SJCRH30 (cell line): Measurements from ENCODE around the gene TMTC1. TPM values are rescaled to one million over a fixed set of nuclear protein-coding genes. Genes with fewer than 3 reads are reported as not detected.

Experiments used
- DNase-seq, 2 experiments: peaks; one replicate each; pipeline ENCODE4 v3.0.0-alpha.2; 2015 to 2020
- H3K27ac ChIP-seq: fragments of 250-450 bp; sonication (Bioruptor Pico); 2 replicates; pipeline ENCODE4 v1.5.1; 2020; ENCODE audit warnings: mild to moderate bottlenecking, moderate library complexity
- H3K27me3 ChIP-seq: fragments of 250-450 bp; sonication (Bioruptor Pico); 2 replicates; pipeline ENCODE4 v1.5.1; 2020; ENCODE audit warnings: mild to moderate bottlenecking, moderate library complexity
- H3K36me3 ChIP-seq: fragments of 250-450 bp; sonication (Bioruptor Pico); 2 replicates; pipeline ENCODE4 v1.5.1; 2020; ENCODE audit warnings: mild to moderate bottlenecking, moderate library complexity
- H3K4me1 ChIP-seq: fragments of 250-450 bp; sonication (Bioruptor Pico); 2 replicates; pipeline ENCODE4 v1.5.1; 2020; ENCODE audit warnings: mild to moderate bottlenecking, moderate library complexity
- H3K4me3 ChIP-seq: fragments of 250-450 bp; sonication (Bioruptor Pico); 2 replicates; pipeline ENCODE4 v1.5.1; 2020; ENCODE audit warnings: mild to moderate bottlenecking, moderate library complexity
- H3K9me3 ChIP-seq: fragments of 250-450 bp; sonication (Bioruptor Pico); replicated peaks from 2 replicates; pipeline ENCODE4 v1.5.1; 2020; ENCODE audit warnings: mild to moderate bottlenecking, moderate library complexity
- total RNA-seq: library from RNA; depleted of rRNA; stranded (reverse); fragments of >200 nt; shearing (Covaris generic); gene quantifications from 2 replicates; pipeline ENCODE4 v1.2.3, GENCODE V29; 2014

The TMTC1 gene
- total RNA-seq, 1 experiment from 2014 or later = 129 TPM

GRCh38 chr12:29739279-29739991 is 44.3 kb downstream of the TMTC1 start:
- H3K27me3 ChIP-seq = no peaks in the 10 kb centered on the region
- H3K4me1 ChIP-seq = peaks cover 16% of the 10 kb centered on the region
- no peak for DNase-seq
- H3K9me3 ChIP-seq = no peaks in the 10 kb centered on the region
- H3K36me3 ChIP-seq = peaks cover 72% of the 10 kb centered on the region
- no peak overlapping the region for H3K27ac ChIP-seq
- no peak overlapping the region for H3K4me3 ChIP-seq

DNA sequence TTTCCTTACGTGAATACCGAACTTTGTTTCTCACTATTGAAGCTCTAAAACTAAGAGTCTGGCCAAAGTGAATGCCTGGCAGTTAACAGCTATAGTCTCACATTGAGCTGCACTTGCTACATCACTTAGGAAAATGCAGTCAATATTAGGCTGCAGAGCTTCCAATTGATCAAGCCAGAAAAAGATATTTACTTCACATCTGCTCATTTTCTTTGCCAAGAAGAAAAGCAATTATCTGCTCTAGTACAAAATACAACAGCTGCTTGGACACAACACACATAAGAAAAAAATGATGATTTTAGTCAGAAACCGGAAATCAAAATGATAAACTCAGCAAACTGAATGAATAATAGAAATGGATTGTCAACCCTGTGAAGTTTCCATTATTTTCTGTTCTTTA is 45.4 kb downstream of the TMTC1 start:
- DNase-seq = no peak
- H3K36me3 ChIP-seq = peaks cover 75% of the 10 kb centered on the region
- no peaks in the 10 kb centered on the region for H3K27me3 ChIP-seq
- no peak overlapping the region for H3K4me3 ChIP-seq
- no peaks in the 10 kb centered on the region for H3K9me3 ChIP-seq
- H3K27ac ChIP-seq = no peak overlapping the region
- peaks cover 8% of the 10 kb centered on the region for H3K4me1 ChIP-seq

- Histone ChIP-seq H3K4me1 (peaks cover 1% of the 10 kb centered on the region), H3K27ac (no peak overlapping the region), H3K4me3 (no peak overlapping the region), H3K9me3 (no peaks in the 10 kb centered on the region), H3K36me3 (peaks cover 77% of the 10 kb centered on the region), H3K27me3 (no peaks in the 10 kb centered on the region)
- DNase-seq = no peak
These were observed 46.1 kb downstream of the TMTC1 start for GRCh38 chr12:29737644-29738043.

GRCh38 chr12:29735604-29736003 is 48.1 kb downstream of the TMTC1 start:
- Histone ChIP-seq H3K4me3 (no peak overlapping the region), H3K9me3 (no peaks in the 10 kb centered on the region), H3K27me3 (no peaks in the 10 kb centered on the region), H3K4me1 (peaks cover 20% of the 10 kb centered on the region), H3K27ac (no peak overlapping the region), H3K36me3 (peaks cover 73% of the 10 kb centered on the region)
- DNase-seq = no peak

GRCh38 chr12:29734734-29735133 is 49.0 kb downstream of the TMTC1 start:
- no peak overlapping the region for H3K4me3 ChIP-seq
- H3K27me3 ChIP-seq = no peaks in the 10 kb centered on the region
- no peak for DNase-seq
- H3K9me3 ChIP-seq = no peaks in the 10 kb centered on the region
- H3K27ac ChIP-seq = no peak overlapping the region
- peaks cover 70% of the 10 kb centered on the region for H3K36me3 ChIP-seq
- peaks cover 29% of the 10 kb centered on the region for H3K4me1 ChIP-seq

GRCh38 chr12:29734305-29734704 is 49.4 kb downstream of the TMTC1 start:
- Histone ChIP-seq H3K27me3 (no peaks in the 10 kb centered on the region), H3K27ac (no peak overlapping the region), H3K9me3 (no peaks in the 10 kb centered on the region), H3K36me3 (peaks cover 69% of the 10 kb centered on the region), H3K4me3 (no peak overlapping the region), H3K4me1 (peaks cover 32% of the 10 kb centered on the region)
- no peak for DNase-seq

- H3K9me3 ChIP-seq = no peaks in the 10 kb centered on the region
- DNase-seq = no peak
These were observed 50.2 kb downstream of the TMTC1 start for GRCh38 chr12:29733501-29733900.

GRCh38 chr12:29733060-29733459 is 50.7 kb downstream of the TMTC1 start:
- peaks cover 37% of the 10 kb centered on the region for H3K4me1 ChIP-seq
- no peaks in the 10 kb centered on the region for H3K27me3 ChIP-seq
- no peaks in the 10 kb centered on the region for H3K9me3 ChIP-seq
- peaks cover 66% of the 10 kb centered on the region for H3K36me3 ChIP-seq
- DNase-seq = no peak
- no peak overlapping the region for H3K4me3 ChIP-seq
- H3K27ac ChIP-seq = no peak overlapping the region

More at GRCh38 chr12:29733501-29733900, 50.2 kb downstream of the TMTC1 start:
- Histone ChIP-seq H3K4me3 (no peak overlapping the region), H3K4me1 (peaks cover 33% of the 10 kb centered on the region), H3K27me3 (no peaks in the 10 kb centered on the region), H3K27ac (no peak overlapping the region), H3K36me3 (peaks cover 67% of the 10 kb centered on the region)

- Histone ChIP-seq H3K36me3 (peaks cover 62% of the 10 kb centered on the region), H3K27me3 (no peaks in the 10 kb centered on the region), H3K27ac (no peak overlapping the region), H3K4me3 (no peak overlapping the region), H3K9me3 (no peaks in the 10 kb centered on the region), H3K4me1 (peaks cover 42% of the 10 kb centered on the region)
- DNase-seq = no peak
These were observed 51.1 kb downstream of the TMTC1 start for GRCh38 chr12:29732593-29732992.

DNA sequence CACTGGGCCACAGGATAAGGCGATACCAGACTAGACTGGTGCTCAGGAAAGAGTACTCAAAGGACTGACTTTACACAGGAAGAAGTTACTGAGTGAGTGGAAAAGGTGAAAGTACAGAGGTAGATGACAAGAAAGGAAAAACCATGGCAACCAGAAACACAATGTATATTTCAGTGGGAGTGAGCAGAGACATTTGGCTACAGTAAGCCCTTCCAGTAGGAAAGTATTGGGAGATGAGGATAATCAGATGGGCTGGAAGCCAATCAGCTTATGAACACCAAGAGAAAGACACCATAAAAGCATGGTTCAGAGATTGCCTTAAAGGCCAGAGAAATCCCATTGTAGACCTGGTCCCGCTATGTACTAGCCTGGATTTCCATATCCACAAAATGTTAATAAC is 51.6 kb downstream of the TMTC1 start:
- Histone ChIP-seq H3K36me3 (peaks cover 58% of the 10 kb centered on the region), H3K4me1 (peaks cover 42% of the 10 kb centered on the region), H3K27ac (no peak overlapping the region), H3K4me3 (no peak overlapping the region), H3K27me3 (no peaks in the 10 kb centered on the region), H3K9me3 (no peaks in the 10 kb centered on the region)
- DNase-seq = peak; percentile 15 to 42

DNA sequence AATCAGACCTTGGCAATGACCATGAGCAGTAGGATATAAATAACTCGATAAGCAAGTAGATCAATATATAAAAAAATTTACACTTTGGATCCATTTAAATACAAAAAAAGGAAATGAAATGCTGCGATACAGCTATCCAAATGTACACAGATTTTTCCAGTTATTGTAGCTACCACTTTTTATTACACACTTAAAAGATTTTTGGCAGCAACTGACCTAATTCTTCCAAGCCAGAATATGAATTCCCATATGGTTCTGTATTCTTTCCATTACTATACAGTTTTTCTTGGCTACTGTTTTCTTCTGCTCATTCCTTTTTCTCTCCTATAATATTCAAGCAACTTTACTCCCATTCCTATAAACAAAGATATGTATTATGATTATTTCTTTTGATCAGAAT is 52.2 kb downstream of the TMTC1 start:
- Histone ChIP-seq H3K9me3 (no peaks in the 10 kb centered on the region), H3K27me3 (no peaks in the 10 kb centered on the region), H3K36me3 (peaks cover 52% of the 10 kb centered on the region), H3K27ac (no peak overlapping the region; the same call in 1 of the 2 replicates), H3K4me1 (peaks cover 45% of the 10 kb centered on the region), H3K4me3 (no peak overlapping the region)
- no peak for DNase-seq

DNA sequence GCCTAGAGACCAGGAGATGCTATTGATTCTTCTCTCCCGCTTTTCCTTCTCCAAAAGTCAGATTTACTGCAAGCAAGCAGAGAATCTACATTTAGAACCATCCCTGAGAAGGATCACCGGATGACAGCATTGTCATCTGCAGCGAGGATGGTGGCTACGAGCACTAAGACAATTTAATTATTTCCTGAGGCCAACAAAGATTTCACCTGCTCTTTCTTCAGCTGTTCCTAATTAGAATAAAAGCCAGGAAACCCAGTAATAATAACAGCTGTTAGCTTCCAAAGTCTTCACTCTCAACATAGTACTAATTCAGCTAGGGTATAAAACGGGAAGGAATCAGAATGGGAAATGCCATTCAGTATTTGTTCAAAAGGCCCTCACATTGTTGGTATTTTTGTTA is 53.3 kb downstream of the TMTC1 start:
- Histone ChIP-seq H3K9me3 (no peaks in the 10 kb centered on the region), H3K27ac (peak overlapping the region; percentile 11), H3K4me3 (no peak overlapping the region), H3K4me1 (peaks cover 54% of the 10 kb centered on the region), H3K27me3 (no peaks in the 10 kb centered on the region), H3K36me3 (peaks cover 48% of the 10 kb centered on the region)
- peak in 1 of 2 experiments; percentile 68 for DNase-seq

GRCh38 chr12:29728030-29728429 is 55.7 kb downstream of the TMTC1 start:
- no peaks in the 10 kb centered on the region for H3K27me3 ChIP-seq
- DNase-seq = peak; percentile 61 to 75
- no peaks in the 10 kb centered on the region for H3K9me3 ChIP-seq
- H3K36me3 ChIP-seq = peaks cover 38% of the 10 kb centered on the region
- peak overlapping the region; percentile 28 for H3K27ac ChIP-seq
- no peak overlapping the region for H3K4me3 ChIP-seq
- H3K4me1 ChIP-seq = peaks cover 58% of the 10 kb centered on the region

DNA sequence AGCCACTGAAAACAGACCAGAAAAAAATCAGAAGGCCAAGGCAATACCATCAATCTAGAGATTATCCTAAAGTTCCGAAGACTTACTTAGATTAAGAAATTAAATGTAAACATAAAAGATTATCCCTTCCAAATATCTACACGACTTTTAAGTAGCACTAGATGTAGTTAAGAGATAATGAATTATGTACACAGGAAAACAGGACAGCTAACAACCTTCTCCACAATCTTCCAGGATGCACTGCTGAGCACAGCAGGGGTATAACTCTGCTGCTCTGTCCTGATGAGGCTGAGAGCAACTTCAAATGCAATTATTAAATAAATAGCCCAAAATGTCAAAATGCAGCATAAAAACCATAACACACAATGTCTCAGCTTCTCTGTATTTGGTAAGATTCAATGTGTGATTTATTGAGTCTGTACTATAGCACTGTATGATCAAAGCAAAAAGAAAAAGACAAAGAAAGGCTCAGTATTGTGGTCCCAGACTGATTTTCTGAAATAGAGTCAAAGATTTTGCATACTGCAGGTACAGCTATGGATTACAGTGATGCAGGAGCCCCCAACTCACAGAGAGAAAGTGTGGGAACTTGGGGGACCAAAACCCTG is 56.9 kb downstream of the TMTC1 start:
- H3K27ac ChIP-seq = no peak overlapping the region
- no peak for DNase-seq
- no peaks in the 10 kb centered on the region for H3K9me3 ChIP-seq
- no peaks in the 10 kb centered on the region for H3K27me3 ChIP-seq
- no peak overlapping the region for H3K4me3 ChIP-seq
- peaks cover 50% of the 10 kb centered on the region for H3K4me1 ChIP-seq
- peaks cover 31% of the 10 kb centered on the region for H3K36me3 ChIP-seq

GRCh38 chr12:29726321-29726692 is 57.4 kb downstream of the TMTC1 start:
- Histone ChIP-seq H3K27me3 (no peaks in the 10 kb centered on the region), H3K27ac (peak overlapping the region; percentile 11; the same call in 1 of the 2 replicates)
- peak in 1 of 2 experiments; percentile 58 for DNase-seq

More at GRCh38 chr12:29726321-29726692, 57.4 kb downstream of the TMTC1 start:
- H3K4me1 ChIP-seq = peaks cover 45% of the 10 kb centered on the region
- no peaks in the 10 kb centered on the region for H3K9me3 ChIP-seq
- H3K36me3 ChIP-seq = peaks cover 26% of the 10 kb centered on the region
- H3K4me3 ChIP-seq = no peak overlapping the region
